HEK293 (cell line): ENCODE measurements around the gene INS.

Experiments used
- CTCF ChIA-PET: fragments of 350-600 bp; formaldehyde crosslinking; extraction: SDS; loops from one replicate; lab custom pipeline; 2021; ENCODE audit warnings: antibody characterized with exemption; lab: Yijun Ruan, JAX
- POLR2A ChIA-PET: fragments of 300-600 bp; formaldehyde crosslinking; extraction: SDS; loops from one replicate; lab custom pipeline; 2020; ENCODE audit warnings: antibody characterized with exemption, inconsistent platforms; lab: Yijun Ruan, JAX
- H3K27ac ChIP-seq: fragments of 200-500 bp; sonication (Bioruptor generic); 2 replicates; pipeline ENCODE4 v1.5.1; 2014; ENCODE audit warnings: low read depth, low read length, control low read depth, inconsistent platforms; ENCODE audit errors: extremely low read depth
- H3K36me3 ChIP-seq, 2 experiments: fragments of 200-500 bp in 1 of 2; sonication (Bioruptor generic) in 1 of 2; 1 replicate in 1 of 2; 2 replicates in 1 of 2; pipeline ENCODE4 v1.5.1; 2014 to 2017; ENCODE audit warnings: inconsistent platforms in 2 of 2, low read length in 2 of 2; ENCODE audit not compliant: control insufficient read depth in 2 of 2, insufficient read depth in 1 of 2
- H3K4me1 ChIP-seq: fragments of 200-500 bp; sonication (Bioruptor generic); 2 replicates; pipeline ENCODE4 v1.5.1; 2014; ENCODE audit warnings: mild to moderate bottlenecking, low read length, inconsistent platforms; ENCODE audit not compliant: control insufficient read depth, insufficient read depth
- H3K4me3 ChIP-seq: 2 replicates; pipeline ENCODE4 v1.5.1; 2011; ENCODE audit warnings: low read depth, mild to moderate bottlenecking, control low read depth, low read length, moderate library complexity
- H3K9me3 ChIP-seq: fragments of 200-500 bp; sonication (Bioruptor generic); 2 replicates; pipeline ENCODE4 v1.5.1; 2014; ENCODE audit warnings: low read depth, low read length, inconsistent platforms; ENCODE audit not compliant: control insufficient read depth, insufficient read depth
- CTCF ChIP-seq: fragments of 450-650 bp; formaldehyde crosslinking; IDR thresholded peaks from 2 replicates; pipeline ENCODE4 v1.5.1; 2016; ENCODE audit warnings: missing biosample characterization, missing genetic modification characterization
- EGR2 ChIP-seq: fragments of 450-650 bp; formaldehyde crosslinking; IDR thresholded peaks from 2 replicates; pipeline ENCODE4 v1.5.1; 2016; ENCODE audit warnings: low read depth, missing biosample characterization, missing genetic modification characterization
- GLIS1 ChIP-seq: fragments of 450-650 bp; formaldehyde crosslinking; IDR thresholded peaks from 2 replicates; pipeline ENCODE4 v1.5.1; 2016; ENCODE audit warnings: missing biosample characterization, missing genetic modification characterization
- MZF1 ChIP-seq: fragments of 450-650 bp; formaldehyde crosslinking; IDR thresholded peaks from 2 replicates; pipeline ENCODE4 v1.5.1; 2017; ENCODE audit warnings: missing biosample characterization, missing genetic modification characterization, borderline replicate concordance
- PRDM10 ChIP-seq: fragments of 450-650 bp; formaldehyde crosslinking; IDR thresholded peaks from 2 replicates; pipeline ENCODE4 v1.5.1; 2016; ENCODE audit warnings: missing biosample characterization, missing genetic modification characterization
- REPIN1 ChIP-seq: fragments of 450-650 bp; formaldehyde crosslinking; IDR thresholded peaks from 2 replicates; pipeline ENCODE4 v1.5.1; 2017; ENCODE audit warnings: missing biosample characterization, missing genetic modification characterization, low read depth
- ZFHX2 ChIP-seq: fragments of 450-650 bp; formaldehyde crosslinking; conservative IDR thresholded peaks from 2 replicates; pipeline ENCODE4 v1.5.1; 2016; ENCODE audit warnings: missing biosample characterization, missing genetic modification characterization
- ZFP41 ChIP-seq: fragments of 450-650 bp; formaldehyde crosslinking; IDR thresholded peaks from 2 replicates; pipeline ENCODE4 v1.5.1; 2016; ENCODE audit warnings: missing biosample characterization, missing genetic modification characterization, borderline replicate concordance
- ZNF155 ChIP-seq: fragments of 450-650 bp; formaldehyde crosslinking; IDR thresholded peaks from 2 replicates; pipeline ENCODE4 v1.5.1; 2016; ENCODE audit warnings: missing biosample characterization, missing genetic modification characterization
- ZNF18 ChIP-seq: fragments of 450-650 bp; formaldehyde crosslinking; IDR thresholded peaks from 2 replicates; pipeline ENCODE4 v1.5.1; 2016; ENCODE audit warnings: missing biosample characterization, missing genetic modification characterization
- ZNF248 ChIP-seq: fragments of 450-650 bp; formaldehyde crosslinking; IDR thresholded peaks from 2 replicates; pipeline ENCODE4 v1.5.1; 2017; ENCODE audit warnings: missing biosample characterization, missing genetic modification characterization
- ZNF398 ChIP-seq: fragments of 450-650 bp; formaldehyde crosslinking; IDR thresholded peaks from 2 replicates; pipeline ENCODE4 v1.5.1; 2017; ENCODE audit warnings: missing biosample characterization, missing genetic modification characterization
- ZNF654 ChIP-seq: fragments of 450-650 bp; formaldehyde crosslinking; IDR thresholded peaks from 2 replicates; pipeline ENCODE4 v1.5.1; 2016; ENCODE audit warnings: low read depth, missing biosample characterization, missing genetic modification characterization
- ZNF660 ChIP-seq: fragments of 450-650 bp; IDR thresholded peaks from 2 replicates; pipeline ENCODE4 v1.5.1; 2018; ENCODE audit warnings: missing biosample characterization, mild to moderate bottlenecking, missing genetic modification characterization
- ZNF692 ChIP-seq: fragments of 450-650 bp; formaldehyde crosslinking; IDR thresholded peaks from 2 replicates; pipeline ENCODE4 v1.5.1; 2016; ENCODE audit warnings: missing biosample characterization, missing genetic modification characterization

The INS gene

GRCh38 chr11:2149864-2150847, 10.9 kb downstream of the INS start:
- ChIA-PET CTCF (interaction anchor here (0.6 to 10.0 kb wide), 65 partner anchors 8 to 1305 kb away, joined by 3 to 428 read pairs (median 4); partner anchors contain the start of genes H19, IFITM10, LSP1 and SYT8), POLR2A (interaction anchor here (0.6 to 2.4 kb wide), 3 partner anchors 111 to 130 kb away, joined by 4 to 12 read pairs (median 5); no protein-coding TSS in a partner anchor)
- Histone ChIP-seq H3K27ac (no peak overlapping the region), H3K9me3 (no peaks in the 10 kb centered on the region), H3K4me3 (no peak overlapping the region)
- TF ChIP-seq ZNF155 (no peak), ZNF398 (tag by site-specific recombination) (peak; percentile 17; the same call in 1 of the 2 replicates), ZFHX2 (tag by site-specific recombination) (peak; percentile 55), ZNF654 (tag by site-specific recombination) (peak; percentile 79), PRDM10 (tag by site-specific recombination) (0 out of 2 replicates have a peak, but pooled peaks have one; percentile 14), EGR2 (peak; percentile 22; the same call in 1 of the 2 replicates), MZF1 (tag by site-specific recombination) (0 out of 2 replicates have a peak, but pooled peaks have one; percentile 23), GLIS1 (peak; percentile 95), ZNF660 (tag by site-specific recombination) (peak; percentile 32; the same call in 1 of the 2 replicates), CTCF (peak; percentile 21; the same call in 1 of the 2 replicates), ZFP41 (tag by site-specific recombination) (no peak), REPIN1 (tag by site-specific recombination) (no peak)
- TF ChIP-seq, all 188 proteins: peak for 9
- H3K4me1 ChIP-seq: no peaks in the 10 kb centered on the region
- no peaks in the 10 kb centered on the region for H3K36me3 ChIP-seq

- Histone ChIP-seq H3K9me3 (no peaks in the 10 kb centered on the region), H3K27ac (no peak overlapping the region), H3K4me3 (no peak overlapping the region), H3K4me1 (no peaks in the 10 kb centered on the region), H3K36me3 (no peaks in the 10 kb centered on the region)
- POLR2A ChIA-PET: interaction anchor here (2.4 kb wide), 1 partner anchor 113 kb away, joined by 12 read pairs; no protein-coding TSS in a partner anchor
- CTCF ChIA-PET: interaction anchor here (0.6 to 10.0 kb wide), 40 partner anchors 8 to 1304 kb away, joined by 3 to 428 read pairs (median 6); partner anchors contain the start of genes H19, IFITM10 and SYT8
- TF ChIP-seq EGR2: peak; percentile 71; the same call in 1 of the 2 replicates
- no peak for TF ChIP-seq ZNF692 (tag by site-specific recombination)
- peak; percentile 86 for TF ChIP-seq ZFHX2 (tag by site-specific recombination)
- no peak for TF ChIP-seq ZNF248 (tag by site-specific recombination)
- no peak for TF ChIP-seq ZNF18 (tag by site-specific recombination)
Measured at GRCh38 chr11:2149460-2149859, 11.5 kb downstream of the INS start.
